Measurements from ENCODE around the gene EPC1. TPM values are rescaled to one million over a fixed set of nuclear protein-coding genes. Genes with fewer than 3 reads are reported as not detected.

EPC1 gene
- total RNA-seq, 1 experiment from 2014 or later = 36.6 TPM

GRCh38 chr10:32330214-32330613 lies 16.7 kb downstream of the EPC1 start:
- no peaks in the 10 kb centered on the region for H3K27me3 Mint-ChIP-seq (ENCODE audit: insufficient read depth, unreplicated experiment)
- no peak overlapping the region for H3K27ac Mint-ChIP-seq (ENCODE audit: unreplicated experiment)
- peaks cover 32% of the 10 kb centered on the region for H3K4me1 ChIP-seq
- no peaks in the 10 kb centered on the region for H3K36me3 ChIP-seq (ENCODE audit: control insufficient read depth, insufficient read depth, low read length)
- H3K36me3 Mint-ChIP-seq (ENCODE audit: insufficient read depth, unreplicated experiment) = no peaks in the 10 kb centered on the region
- no TSS peak for BruUV-seq (replicated peaks)
- POLR2A ChIA-PET = no interaction called here
- H3K27me3 ChIP-seq (replicated peaks; ENCODE audit: control insufficient read depth, insufficient read depth, low read length) = no peaks in the 10 kb centered on the region
- H3K9me3 ChIP-seq = no peaks in the 10 kb centered on the region
- no peak overlapping the region for H3K4me3 Mint-ChIP-seq (ENCODE audit: unreplicated experiment)
- peaks cover 36% of the 10 kb centered on the region for H3K4me1 Mint-ChIP-seq (ENCODE audit: low read depth, unreplicated experiment)
- no peak for TF ChIP-seq CTCF (IDR thresholded peaks at IDR 0.05; ENCODE audit: insufficient read depth in 1 of 2, low read depth in 1 of 2, low read length in 1 of 2, severe bottlenecking in 1 of 2, unreplicated experiment in 1 of 2)
- no peak for DNase-seq
- intact Hi-C loops (cut with micrococcal nuclease; ENCODE audit: unreplicated experiment) = no loop called here
- H3K9me3 Mint-ChIP-seq (ENCODE audit: unreplicated experiment) = no peaks in the 10 kb centered on the region
- no peak overlapping the region for H3K4me3 ChIP-seq (ENCODE audit: low read depth, low read length)
- CTCF ChIA-PET = no interaction called here

- Histone ChIP-seq H3K36me3 (ENCODE audit: control insufficient read depth, insufficient read depth, low read length) (no peaks in the 10 kb centered on the region), H3K9me3 (no peaks in the 10 kb centered on the region), H3K4me1 (peaks cover 25% of the 10 kb centered on the region), H3K4me3 (ENCODE audit: low read depth, low read length) (no peak overlapping the region), H3K27me3 (replicated peaks; ENCODE audit: control insufficient read depth, insufficient read depth, low read length) (no peaks in the 10 kb centered on the region)
- ChIA-PET POLR2A (no interaction called here), CTCF (no interaction called here)
- TF ChIP-seq CTCF (IDR thresholded peaks at IDR 0.05; ENCODE audit: insufficient read depth in 1 of 2, low read depth in 1 of 2, low read length in 1 of 2, severe bottlenecking in 1 of 2, unreplicated experiment in 1 of 2) = no peak
- H3K4me1 Mint-ChIP-seq (ENCODE audit: low read depth, unreplicated experiment) = peaks cover 32% of the 10 kb centered on the region
- H3K27me3 Mint-ChIP-seq (ENCODE audit: insufficient read depth, unreplicated experiment) = no peaks in the 10 kb centered on the region
- H3K4me3 Mint-ChIP-seq (ENCODE audit: unreplicated experiment) = no peak overlapping the region
- peaks cover 6% of the 10 kb centered on the region for H3K36me3 Mint-ChIP-seq (ENCODE audit: insufficient read depth, unreplicated experiment)
- intact Hi-C loops (cut with micrococcal nuclease; ENCODE audit: unreplicated experiment) = no loop called here
- no peak for DNase-seq
- BruUV-seq (replicated peaks) = no TSS peak
- no peaks in the 10 kb centered on the region for H3K9me3 Mint-ChIP-seq (ENCODE audit: unreplicated experiment)
- H3K27ac Mint-ChIP-seq (ENCODE audit: unreplicated experiment) = no peak overlapping the region
Measured at GRCh38 chr10:32329061-32329460, 17.9 kb downstream of the EPC1 start.

GRCh38 chr10:32328499-32328898 lies 18.5 kb downstream of the EPC1 start:
- ChIA-PET CTCF (interaction anchor here (0.6 to 0.8 kb wide), 2 partner anchors 17 to 835 kb away, joined by 3 to 4 read pairs; no protein-coding TSS in a partner anchor), POLR2A (no interaction called here)
- DNase-seq = no peak
- no peaks in the 10 kb centered on the region for H3K27me3 Mint-ChIP-seq (ENCODE audit: insufficient read depth, unreplicated experiment)
- H3K4me1 ChIP-seq = peaks cover 20% of the 10 kb centered on the region
- no peaks in the 10 kb centered on the region for H3K9me3 Mint-ChIP-seq (ENCODE audit: unreplicated experiment)
- TF ChIP-seq CTCF (IDR thresholded peaks at IDR 0.05; ENCODE audit: insufficient read depth in 1 of 2, low read depth in 1 of 2, low read length in 1 of 2, severe bottlenecking in 1 of 2, unreplicated experiment in 1 of 2) = no peak
- H3K27me3 ChIP-seq (replicated peaks; ENCODE audit: control insufficient read depth, insufficient read depth, low read length) = no peaks in the 10 kb centered on the region
- peaks cover 32% of the 10 kb centered on the region for H3K4me1 Mint-ChIP-seq (ENCODE audit: low read depth, unreplicated experiment)
- H3K27ac Mint-ChIP-seq (ENCODE audit: unreplicated experiment) = no peak overlapping the region
- no peaks in the 10 kb centered on the region for H3K9me3 ChIP-seq
- H3K4me3 ChIP-seq (ENCODE audit: low read depth, low read length) = no peak overlapping the region
- peaks cover 6% of the 10 kb centered on the region for H3K36me3 Mint-ChIP-seq (ENCODE audit: insufficient read depth, unreplicated experiment)
- no peaks in the 10 kb centered on the region for H3K36me3 ChIP-seq (ENCODE audit: control insufficient read depth, insufficient read depth, low read length)
- H3K4me3 Mint-ChIP-seq (ENCODE audit: unreplicated experiment) = no peak overlapping the region
- intact Hi-C loops (cut with micrococcal nuclease; ENCODE audit: unreplicated experiment) = no loop called here
- no TSS peak for BruUV-seq (replicated peaks)
